ENCODE data around the gene ADSL.
"Not testable (repeated sequence)": the region's sequence is repeated elsewhere in the genome, so short reads cannot be mapped to it uniquely, and the experiment has no call there.

The ADSL gene

GRCh38 chr22:40374567-40374966 lies 28.3 kb downstream of the ADSL start:
- DNase-seq (ENCODE audit: low read depth), result no peak

DNA sequence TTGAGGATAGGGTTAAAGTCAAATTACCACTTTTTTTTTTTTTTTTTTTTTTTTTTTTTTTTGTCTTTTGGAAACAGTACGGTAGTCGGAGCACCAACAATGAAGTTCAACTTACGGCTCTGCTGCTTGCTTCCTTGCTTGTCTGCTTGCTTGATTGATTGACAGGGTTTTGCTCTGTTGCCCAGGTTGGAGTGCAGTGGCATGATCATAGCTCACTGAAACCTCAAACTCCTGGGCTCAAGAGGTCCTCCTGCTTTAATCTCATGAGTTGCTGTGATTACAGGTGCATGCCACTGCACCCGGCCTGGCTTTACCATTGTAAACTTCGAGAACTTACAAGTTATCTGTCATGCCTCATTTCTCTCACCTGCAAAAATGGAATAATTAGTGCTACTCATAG lies 29.8 kb downstream of the ADSL start:
- DNase-seq (ENCODE audit: low read depth), result no peak

DNA sequence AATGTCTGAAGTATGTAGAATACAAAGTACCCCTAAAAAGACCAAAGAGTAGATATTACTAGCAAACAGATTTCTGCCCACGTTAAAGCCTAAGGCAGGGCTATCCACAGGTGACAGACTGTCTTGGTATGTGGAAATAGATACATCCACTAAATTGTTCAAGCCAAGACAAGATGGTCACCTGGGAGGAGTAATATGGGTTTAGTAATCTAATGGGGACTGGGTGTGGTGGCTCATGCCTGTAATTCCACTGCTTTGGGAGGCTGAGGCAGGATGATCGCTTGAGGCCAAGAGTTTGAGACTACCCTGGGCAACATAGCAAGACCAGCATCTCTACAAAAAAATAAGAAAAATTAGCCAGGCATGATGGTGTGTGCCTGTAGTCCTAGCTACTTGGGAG lies 31.6 kb downstream of the ADSL start:
- no peak for DNase-seq (ENCODE audit: low read depth)

DNA sequence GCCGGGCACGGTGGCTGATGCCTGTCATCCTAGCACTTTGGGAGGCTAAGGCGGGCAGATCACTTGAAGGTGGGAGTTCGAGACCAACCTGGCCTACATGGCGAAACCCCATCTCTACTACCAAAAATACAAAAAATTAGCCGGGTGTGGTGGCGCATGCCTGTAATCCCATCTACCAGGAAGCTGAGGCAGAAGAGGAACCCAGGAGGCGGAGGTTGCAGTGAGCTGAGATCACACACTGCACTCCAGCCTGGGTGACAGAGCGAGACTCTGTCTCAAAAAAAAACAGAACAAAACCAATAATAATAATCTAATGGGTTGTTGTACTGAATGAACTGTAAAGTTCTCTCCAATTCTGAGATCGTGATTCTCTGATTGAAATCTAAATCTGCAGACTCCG lies 32.1 kb downstream of the ADSL start:
- not testable (repeated sequence) for DNase-seq (ENCODE audit: low read depth)

- DNase-seq (ENCODE audit: low read depth), result no peak
These were observed 35.2 kb downstream of the ADSL start for GRCh38 chr22:40381461-40381860.

- DNase-seq (ENCODE audit: low read depth), result no peak
These were observed 37.6 kb downstream of the ADSL start for GRCh38 chr22:40383905-40384304.

DNA sequence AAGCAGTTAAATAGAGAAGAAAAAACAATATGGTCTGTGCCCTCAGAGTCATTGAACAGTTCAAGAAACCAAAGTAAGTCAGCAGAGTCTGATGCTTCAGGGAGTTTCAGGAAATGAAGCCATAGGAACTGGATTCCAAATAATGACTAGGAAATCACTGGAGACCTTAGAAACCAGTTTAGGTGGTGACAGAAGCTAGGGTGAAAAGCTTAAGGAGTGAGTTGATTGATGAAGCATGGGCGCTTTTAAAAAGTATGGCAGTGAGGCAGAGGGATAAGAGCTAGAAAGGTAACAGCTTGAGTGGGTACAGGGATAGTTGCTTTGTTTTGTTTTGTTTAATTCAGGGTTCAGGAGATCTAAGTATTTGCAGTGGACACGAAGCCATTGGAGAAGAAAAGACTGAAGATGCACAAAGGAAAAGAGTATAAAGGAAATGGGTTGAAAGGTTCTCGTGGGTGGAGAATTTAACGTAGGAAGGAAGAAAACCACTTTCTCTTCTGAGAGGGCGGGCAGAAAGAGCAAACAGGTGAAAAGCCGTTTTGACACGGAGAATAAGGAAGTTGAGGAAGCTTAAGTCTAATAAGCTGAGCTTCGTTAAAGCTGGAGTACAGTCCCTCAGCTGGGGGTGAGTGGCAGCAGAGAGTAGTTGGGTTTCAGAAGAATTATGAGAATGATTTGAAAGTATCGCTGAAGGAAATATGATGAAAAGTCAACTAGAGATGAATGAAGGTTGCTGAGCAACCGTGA lies 38.9 kb downstream of the ADSL start:
- no peak for DNase-seq (ENCODE audit: low read depth)

DNA sequence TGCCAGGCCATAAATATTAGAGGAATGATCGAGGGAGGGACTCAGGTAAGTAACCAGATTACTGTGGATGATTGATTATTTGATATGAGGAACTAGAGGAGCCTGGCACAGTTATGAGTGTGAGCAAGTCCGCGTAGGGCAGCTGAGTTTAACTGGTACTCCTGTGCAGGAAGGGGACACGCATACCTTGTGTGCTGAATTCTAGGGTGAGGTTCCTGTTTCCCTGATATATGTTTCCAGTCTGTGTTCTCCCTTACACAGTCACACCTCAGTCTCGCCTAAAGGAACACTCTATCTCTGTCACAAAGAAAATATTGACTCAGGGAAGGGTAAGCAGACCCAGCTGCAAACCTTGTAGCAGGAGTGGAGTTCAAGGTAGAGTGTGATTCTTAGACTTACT lies 41.4 kb downstream of the ADSL start:
- DNase-seq (ENCODE audit: low read depth), result no peak

DNA sequence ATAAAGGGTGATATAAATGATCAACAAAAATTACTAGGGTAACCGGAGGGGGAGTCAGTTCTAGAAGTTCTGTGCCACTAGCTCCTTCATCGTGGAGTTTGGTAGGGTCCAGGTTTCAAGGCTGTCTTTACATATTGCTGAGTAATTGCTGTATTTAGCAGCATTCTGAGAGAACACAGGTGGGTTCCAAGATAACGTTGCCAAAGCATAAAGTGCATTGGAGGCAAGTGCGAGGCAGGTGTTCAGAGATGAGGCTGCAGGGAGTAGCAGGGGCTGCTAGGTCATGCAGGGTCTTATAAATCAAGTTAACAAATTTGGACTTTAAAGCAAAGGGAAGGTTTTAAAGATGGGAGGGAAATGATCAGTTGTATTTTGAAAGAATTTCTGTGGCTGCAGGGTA lies 41.9 kb downstream of the ADSL start:
- no peak for DNase-seq (ENCODE audit: low read depth)

GRCh38 chr22:40391417-40391816 lies 45.1 kb downstream of the ADSL start:
- DNase-seq (ENCODE audit: low read depth), result no peak

DNA sequence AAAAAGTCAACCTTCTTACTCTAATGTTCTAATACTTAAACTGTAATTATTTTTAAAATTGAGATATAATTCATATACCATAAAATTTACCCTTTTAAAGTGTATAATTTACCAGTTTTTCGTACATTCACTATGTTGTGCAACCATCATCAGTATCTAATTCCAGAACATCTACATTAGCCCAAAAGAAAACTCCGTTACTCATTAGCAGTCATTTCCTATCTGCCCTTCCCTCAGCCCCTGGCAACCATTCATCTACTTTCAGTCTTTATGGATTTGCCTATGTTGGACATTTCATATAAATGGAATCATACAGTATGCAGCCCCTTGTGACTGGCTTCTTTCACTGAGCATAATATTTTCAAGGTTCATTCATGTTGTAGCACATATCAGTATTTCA lies 46.3 kb downstream of the ADSL start:
- no peak for DNase-seq (ENCODE audit: low read depth)

DNA sequence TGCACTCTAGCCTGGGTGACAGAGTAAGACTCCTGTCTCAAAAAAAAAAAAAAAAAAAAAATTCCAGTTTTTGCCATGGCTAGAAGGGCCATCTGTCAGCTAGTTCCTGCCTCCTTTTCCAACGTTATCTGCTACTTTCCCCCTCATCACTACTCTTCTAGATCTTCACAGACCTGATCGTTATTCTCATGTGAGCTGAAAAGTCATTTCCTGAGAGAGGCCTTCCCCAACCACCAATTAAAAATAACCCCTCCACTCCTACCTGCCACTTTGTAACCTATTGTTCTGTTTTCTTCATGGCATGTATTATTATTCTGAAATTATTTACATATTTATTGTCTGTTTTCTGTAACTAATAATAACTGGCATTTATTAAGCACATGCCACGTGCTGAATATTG lies 48.3 kb downstream of the ADSL start:
- no peak for DNase-seq (ENCODE audit: low read depth)

- no peak for DNase-seq (ENCODE audit: low read depth)
These were observed 49.3 kb downstream of the ADSL start for GRCh38 chr22:40395607-40396006.

GRCh38 chr22:40396882-40397281 lies 50.6 kb downstream of the ADSL start:
- no peak for DNase-seq (ENCODE audit: low read depth)

- DNase-seq (ENCODE audit: low read depth), result no peak
These were observed 51.1 kb downstream of the ADSL start for GRCh38 chr22:40397396-40397795.

GRCh38 chr22:40399621-40400020 lies 53.3 kb downstream of the ADSL start:
- DNase-seq (ENCODE audit: low read depth), result no peak

- DNase-seq (ENCODE audit: low read depth), result no peak
These were observed 53.9 kb downstream of the ADSL start for GRCh38 chr22:40400159-40400558.

DNA sequence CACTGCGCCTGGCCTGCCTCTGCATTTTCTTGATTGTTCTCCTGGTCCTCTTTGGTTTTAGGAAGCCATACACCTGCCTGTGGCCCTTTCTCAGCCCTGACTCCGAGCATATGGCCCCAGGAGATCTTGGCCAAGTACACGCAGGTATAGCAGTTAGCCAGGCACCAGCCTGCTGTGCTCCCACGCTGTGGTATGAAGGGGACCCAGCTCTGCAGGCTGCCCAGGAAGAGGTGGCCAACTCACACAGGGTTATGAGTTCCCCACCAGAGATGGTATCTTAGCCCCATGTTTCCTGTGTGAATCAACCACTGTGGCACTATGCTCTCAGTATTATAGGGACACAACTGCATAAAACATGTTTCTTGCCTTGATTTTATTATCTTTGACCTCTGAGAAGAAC lies 55.2 kb downstream of the ADSL start:
- no peak for DNase-seq (ENCODE audit: low read depth)

- DNase-seq (ENCODE audit: low read depth), result no peak
These were observed 55.7 kb downstream of the ADSL start for GRCh38 chr22:40401981-40402406.

DNA sequence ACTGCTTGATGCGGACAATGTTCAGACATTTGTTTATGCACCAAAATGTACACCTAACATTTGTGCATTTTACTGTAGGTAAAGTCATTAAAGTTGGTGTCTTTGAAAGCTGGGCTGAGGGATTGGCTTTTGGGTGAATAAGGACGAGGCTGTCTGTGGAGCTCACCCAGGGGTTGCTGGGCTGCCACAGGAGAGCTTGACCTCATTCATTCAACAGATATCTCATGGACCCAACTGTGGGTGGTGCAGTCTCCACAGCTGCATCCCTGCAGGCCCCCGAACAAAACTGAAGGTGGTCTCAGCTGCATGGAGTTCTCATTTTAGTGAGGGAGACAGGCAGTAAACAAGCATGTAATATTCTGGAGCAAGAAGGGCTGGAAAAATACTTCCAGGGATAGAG lies 56.8 kb downstream of the ADSL start:
- DNase-seq (ENCODE audit: low read depth), result no peak

- DNase-seq (ENCODE audit: low read depth), result no peak
These were observed 57.4 kb downstream of the ADSL start for GRCh38 chr22:40403651-40404050.

- no peak for DNase-seq (ENCODE audit: low read depth)
These were observed 58.2 kb downstream of the ADSL start for GRCh38 chr22:40404251-40405177.
